Activated CD8-positive, alpha-beta T cell treated with anti-CD3 and anti-CD28 coated beads for 36 hours (primary cell): ENCODE data around the gene MALL. TPM values are rescaled to one million over a fixed set of nuclear protein-coding genes. Genes with fewer than 3 reads are reported as not detected.
"Not testable (repeated sequence)": the region's sequence is repeated elsewhere in the genome, so short reads cannot be mapped to it uniquely, and the experiment has no call there.

Experiments used
- ATAC-seq: fragments of 200-7000 bp; cut with Tn5 transposase; one replicate; pipeline ENCODE4 v1.10.0; 2021; ENCODE audit warnings: mild to moderate bottlenecking, moderate library complexity
- CTCF ChIA-PET: fragments of 350-600 bp; sonication (Branson Sonifier 250); formaldehyde crosslinking; loops from one replicate; lab custom pipeline; 2021; ENCODE audit warnings: antibody characterized with exemption; lab: Charles Lee
- POLR2A ChIA-PET: fragments of 350-600 bp; sonication (Branson Sonifier 250); formaldehyde crosslinking; loops from one replicate; lab custom pipeline; 2021; ENCODE audit warnings: antibody characterized with exemption; lab: Charles Lee
- DNase-seq: peaks from one replicate; pipeline ENCODE4 v3.0.0-alpha.2; 2020
- H3K27ac Mint-ChIP-seq: one replicate; pipeline ENCODE4 v1.8.0; 2021; ENCODE audit warnings: mild to moderate bottlenecking, mixed read lengths
- H3K27me3 Mint-ChIP-seq: one replicate; pipeline ENCODE4 v1.8.0; 2021; ENCODE audit warnings: mixed read lengths
- H3K36me3 Mint-ChIP-seq: one replicate; pipeline ENCODE4 v1.8.0; 2021; ENCODE audit warnings: low read depth, mixed read lengths
- H3K4me1 Mint-ChIP-seq: one replicate; pipeline ENCODE4 v1.8.0; 2021; ENCODE audit warnings: low read depth, mixed read lengths
- H3K4me3 Mint-ChIP-seq: one replicate; pipeline ENCODE4 v1.8.0; 2021; ENCODE audit warnings: mild to moderate bottlenecking, moderate library complexity, mixed read lengths
- H3K9me3 Mint-ChIP-seq: one replicate; pipeline ENCODE4 v1.8.0; 2021; ENCODE audit warnings: mixed read lengths
- intact Hi-C: fragments of 100-400 bp; cut with micrococcal nuclease; formaldehyde crosslinking; loops from one replicate; pipeline ENCODE4 v1.10.0; 2022
- microRNA-seq: library from miRNA; unstranded; fragments of <30 nt; microRNA quantifications from one replicate; pipeline ENCODE4 v1.2.0, GENCODE V29; 2022; ENCODE audit warnings: borderline microRNAs expressed, borderline replicate concordance
- total RNA-seq, 2 experiments: library from RNA; stranded (reverse); gene quantifications; one replicate each; pipeline ENCODE4 v1.2.3, GENCODE V29; 2021

MALL gene
- total RNA-seq, 2 experiments from 2014 or later: not detected

- ATAC-seq, CTCF ChIA-PET, H3K9me3 Mint-ChIP-seq, H3K36me3 Mint-ChIP-seq, H3K27me3 Mint-ChIP-seq, POLR2A ChIA-PET, H3K27ac Mint-ChIP-seq, DNase-seq, intact Hi-C loops, H3K4me3 Mint-ChIP-seq, H3K4me1 Mint-ChIP-seq: not testable (repeated sequence)
Measured at GRCh38 chr2:110049769-110050168, 65.9 kb downstream of the MALL start.

GRCh38 chr2:110048255-110049197, 67.1 kb downstream of the MALL start:
- H3K36me3 Mint-ChIP-seq, DNase-seq, H3K4me1 Mint-ChIP-seq, H3K27ac Mint-ChIP-seq, H3K27me3 Mint-ChIP-seq, intact Hi-C loops, POLR2A ChIA-PET, H3K4me3 Mint-ChIP-seq, CTCF ChIA-PET, H3K9me3 Mint-ChIP-seq, ATAC-seq: not testable (repeated sequence)

GRCh38 chr2:110047225-110047624, 68.4 kb downstream of the MALL start:
- H3K36me3 Mint-ChIP-seq, H3K9me3 Mint-ChIP-seq, DNase-seq, H3K27me3 Mint-ChIP-seq, ATAC-seq, H3K4me1 Mint-ChIP-seq, intact Hi-C loops, CTCF ChIA-PET, H3K27ac Mint-ChIP-seq, H3K4me3 Mint-ChIP-seq, POLR2A ChIA-PET: not testable (repeated sequence)

- H3K27me3 Mint-ChIP-seq, POLR2A ChIA-PET, H3K4me1 Mint-ChIP-seq, DNase-seq, H3K27ac Mint-ChIP-seq, ATAC-seq, H3K9me3 Mint-ChIP-seq, H3K4me3 Mint-ChIP-seq, H3K36me3 Mint-ChIP-seq, intact Hi-C loops, CTCF ChIA-PET: not testable (repeated sequence)
Measured at GRCh38 chr2:110041941-110042660, 73.5 kb downstream of the MALL start.

- CTCF ChIA-PET, POLR2A ChIA-PET, H3K4me1 Mint-ChIP-seq, H3K27ac Mint-ChIP-seq, H3K27me3 Mint-ChIP-seq, H3K9me3 Mint-ChIP-seq, H3K4me3 Mint-ChIP-seq, H3K36me3 Mint-ChIP-seq, intact Hi-C loops, DNase-seq, ATAC-seq: not testable (repeated sequence)
Measured at GRCh38 chr2:110037336-110037735, 78.3 kb downstream of the MALL start.

- DNase-seq, CTCF ChIA-PET, ATAC-seq, H3K9me3 Mint-ChIP-seq, H3K27me3 Mint-ChIP-seq, POLR2A ChIA-PET, H3K36me3 Mint-ChIP-seq, H3K4me1 Mint-ChIP-seq, intact Hi-C loops, H3K27ac Mint-ChIP-seq, H3K4me3 Mint-ChIP-seq: not testable (repeated sequence)
Measured at GRCh38 chr2:110035384-110035783, 80.2 kb downstream of the MALL start.

GRCh38 chr2:110034935-110035334, 80.7 kb downstream of the MALL start:
- not testable (repeated sequence) for H3K4me3 Mint-ChIP-seq

More at GRCh38 chr2:110034935-110035334, 80.7 kb downstream of the MALL start:
- H3K9me3 Mint-ChIP-seq, POLR2A ChIA-PET, H3K27me3 Mint-ChIP-seq, ATAC-seq, H3K27ac Mint-ChIP-seq, CTCF ChIA-PET, DNase-seq, H3K4me1 Mint-ChIP-seq, H3K36me3 Mint-ChIP-seq, intact Hi-C loops: not testable (repeated sequence)

Small RNAs within 50 kb of the gene (microRNA-seq; reads per million reads assigned to microRNA genes)
- gene MIR4267 (not detected), gene MIR4436B1 (not detected)

Other genes starting within 250 kb of the MALL start
- under 1 TPM; 0.74 to 0.77 TPM for gene LIMS3, start 217.1 kb downstream of the MALL start, total RNA-seq
- gene NPHP1, start 89.2 kb upstream of the MALL start, total RNA-seq: 1 to 10 TPM; 1.3 to 1.4 TPM
- gene MTLN, start 96.7 kb upstream of the MALL start, total RNA-seq: 10 to 100 TPM; 80.2 to 92.1 TPM